Epithelial cell of esophagus (primary cell): ENCODE data around the gene PMM1.

Experiments used
- DNase-seq: peaks from one replicate; pipeline ENCODE4 v3.0.0; 2010; ENCODE audit warnings: low read depth
- H3K4me3 ChIP-seq: 2 replicates; pipeline ENCODE4 v1.5.1; 2011; ENCODE audit warnings: mild to moderate bottlenecking, low read length, control low read depth
- CTCF ChIP-seq: IDR thresholded peaks from 2 replicates; pipeline ENCODE4 v1.5.1; 2011; ENCODE audit warnings: low read depth, mild to moderate bottlenecking, low read length, control low read depth, inconsistent platforms; ENCODE audit not compliant: insufficient read depth; ENCODE audit errors: missing control alignments

The PMM1 gene

DNA sequence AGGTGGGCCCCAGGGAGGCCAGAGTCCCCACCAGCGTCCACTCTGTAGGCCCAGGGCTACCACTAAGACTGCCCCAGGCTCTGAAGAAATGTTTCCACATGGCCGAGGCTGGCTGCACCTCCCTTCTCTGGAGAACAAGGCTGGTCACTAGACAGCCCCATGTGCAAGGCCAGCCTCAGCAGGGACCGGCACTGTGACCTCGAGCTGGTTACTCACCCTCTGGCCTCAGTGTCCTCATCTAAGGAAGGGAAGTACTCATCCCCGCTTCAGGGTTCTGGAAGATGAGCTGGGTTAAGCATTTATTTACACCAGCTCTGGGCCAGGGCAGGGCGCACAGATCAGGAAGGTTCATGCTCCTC lies 9.7 kb downstream of the PMM1 start:
- H3K4me3 ChIP-seq = no peak overlapping the region
- no peak for DNase-seq
- no peak for TF ChIP-seq CTCF

DNA sequence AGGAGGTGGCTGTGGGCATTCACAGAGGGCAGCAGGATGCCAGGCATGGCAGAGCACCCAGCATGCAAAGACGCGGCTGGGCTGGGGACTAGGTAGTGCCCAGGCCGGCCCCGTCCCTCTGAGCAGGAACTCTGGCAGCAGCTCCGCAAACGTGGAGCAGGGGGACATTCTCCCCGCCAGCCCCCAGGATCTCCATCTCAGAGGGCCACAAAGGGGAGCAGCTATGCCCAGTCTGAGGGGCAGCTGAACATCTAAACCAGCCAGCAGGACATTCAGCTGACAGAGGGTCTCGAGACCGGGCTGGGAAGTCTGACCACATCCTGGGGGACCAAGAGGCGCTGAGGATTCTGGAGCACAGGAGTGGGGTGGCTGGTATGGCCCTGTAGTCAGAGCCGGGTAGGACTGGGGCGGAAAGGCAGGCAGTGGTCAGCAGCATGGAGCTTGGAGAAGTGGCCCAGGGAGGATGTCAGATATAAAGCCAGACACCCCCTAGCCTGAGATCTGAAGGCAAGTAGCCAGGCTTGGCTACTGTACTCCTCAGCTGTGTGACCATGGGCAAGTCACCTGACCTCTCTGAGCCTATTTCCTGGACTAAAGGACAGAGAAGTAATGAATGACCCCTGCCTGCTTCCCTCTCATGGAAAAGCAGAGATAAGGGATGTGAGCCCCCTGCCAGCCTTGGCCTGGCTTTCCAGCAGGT lies 10.2 kb downstream of the PMM1 start:
- no peak overlapping the region for H3K4me3 ChIP-seq
- no peak for DNase-seq
- TF ChIP-seq CTCF = no peak

DNA sequence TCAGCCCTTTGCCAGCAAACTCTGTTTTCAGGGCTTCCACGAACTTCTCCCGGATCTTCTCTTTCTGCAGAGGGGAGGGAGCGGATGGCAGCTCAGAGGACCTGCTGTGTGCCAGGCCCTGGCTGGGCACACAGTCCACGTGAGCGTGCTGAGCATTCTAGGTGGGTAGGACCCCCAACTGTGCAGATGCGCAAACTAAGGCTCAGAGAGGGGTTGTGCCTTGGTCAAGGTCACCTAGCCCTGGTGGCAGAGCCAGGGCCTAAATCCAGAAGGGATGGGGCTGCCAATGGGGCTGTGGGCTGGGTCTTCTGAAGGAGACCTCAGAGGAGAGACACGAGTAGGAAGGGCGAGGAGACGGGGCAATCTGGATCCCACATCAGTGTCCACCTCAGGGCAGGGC lies 10.8 kb downstream of the PMM1 start:
- no peak for TF ChIP-seq CTCF
- no peak for DNase-seq

DNA sequence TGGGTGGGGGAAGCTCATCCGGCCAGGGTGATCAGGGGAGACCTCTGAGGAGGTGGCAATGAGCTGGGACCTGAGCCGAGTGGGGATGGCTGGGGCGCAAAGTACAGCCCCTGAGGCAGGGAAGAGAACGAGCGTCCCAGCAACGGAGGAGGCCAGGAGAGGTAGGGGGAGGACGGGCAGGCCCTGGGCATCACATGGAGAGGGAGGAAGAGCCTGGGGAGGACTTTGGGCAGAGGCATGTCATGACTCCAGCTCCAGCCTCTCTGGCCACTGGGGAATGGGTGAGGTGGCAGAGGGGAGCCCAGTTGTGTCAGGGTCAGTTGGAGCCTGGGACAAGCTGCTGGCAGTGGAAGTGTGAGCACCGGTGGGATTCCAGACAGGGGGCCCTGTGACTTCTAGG lies 11.5 kb downstream of the PMM1 start:
- no peak for TF ChIP-seq CTCF
- no peak overlapping the region for H3K4me3 ChIP-seq
- no peak for DNase-seq

More for the DNA sequence above, 10.8 kb downstream of the PMM1 start:
- no peak overlapping the region for H3K4me3 ChIP-seq

GRCh38 chr22:41576877-41577276 lies 12.8 kb downstream of the PMM1 start:
- DNase-seq = peak; percentile 66
- TF ChIP-seq CTCF = peak; percentile 72
- no peak overlapping the region for H3K4me3 ChIP-seq

GRCh38 chr22:41575533-41575932 lies 14.1 kb downstream of the PMM1 start:
- H3K4me3 ChIP-seq = no peak overlapping the region
- no peak for TF ChIP-seq CTCF
- DNase-seq = no peak

- DNase-seq = no peak
Observed at GRCh38 chr22:41574847-41575381, 14.7 kb downstream of the PMM1 start.

More at GRCh38 chr22:41574847-41575381, 14.7 kb downstream of the PMM1 start:
- TF ChIP-seq CTCF = no peak
- no peak overlapping the region for H3K4me3 ChIP-seq
